SIG-M5 treated with dmso at 0.1 percent for 504 hours (cell line): ENCODE measurements around the gene GRIK2.
A peak's percentile ranks its signal among the peaks of the same experiment; 100 is the strongest.
"Not testable (repeated sequence)": the region's sequence is repeated elsewhere in the genome, so short reads cannot be mapped to it uniquely, and the experiment has no call there.

ENCODE experiments used
- DNase-seq: peaks from one replicate; lab custom pipeline; 2025; ENCODE audit not compliant: unreplicated experiment; lab: John Stamatoyannopoulos, UW

The GRIK2 gene

GRCh38 chr6:101980924-101981323 is 587.4 kb downstream of the GRIK2 start:
- no peak for DNase-seq

GRCh38 chr6:101986476-101986875 is 593.0 kb downstream of the GRIK2 start:
- no peak for DNase-seq

GRCh38 chr6:101992286-101992685 is 598.8 kb downstream of the GRIK2 start:
- no peak for DNase-seq

DNA sequence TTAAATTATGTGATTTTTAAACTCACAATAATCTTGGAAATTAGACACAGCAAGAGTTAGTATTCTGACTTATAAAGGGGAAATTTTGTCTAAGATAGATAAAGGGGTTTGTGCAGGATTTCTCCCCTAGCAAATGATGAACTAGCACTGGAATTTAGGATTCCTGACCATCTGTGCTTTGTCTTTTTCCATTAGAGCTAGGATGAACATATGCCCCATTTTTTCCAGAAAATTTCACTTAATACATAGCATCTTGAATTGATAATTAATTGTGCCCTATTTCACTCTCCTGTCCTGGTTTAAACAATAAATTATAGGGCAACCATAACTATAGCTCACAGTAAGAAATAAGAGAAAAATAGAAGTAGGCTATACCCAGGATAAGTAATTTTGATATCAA is 601.0 kb downstream of the GRIK2 start:
- no peak for DNase-seq

DNA sequence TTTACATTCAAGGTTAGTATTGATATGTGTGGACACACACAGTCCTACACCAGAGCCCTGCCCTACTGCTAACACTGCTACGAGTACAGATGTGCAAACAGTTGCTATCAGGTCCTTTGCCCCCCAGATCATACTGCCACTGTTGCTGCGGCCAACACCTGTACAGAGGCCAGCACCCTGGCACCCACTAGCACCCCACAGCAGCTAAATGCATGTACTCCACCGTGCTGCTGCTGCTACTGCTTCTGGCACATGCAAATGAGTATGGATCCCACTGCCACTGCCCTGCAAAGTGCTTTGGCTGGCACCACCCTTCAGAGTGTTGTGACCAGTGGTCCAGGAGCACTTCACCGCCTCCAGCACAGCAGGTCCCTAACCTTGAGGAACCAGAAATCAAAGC is 621.9 kb downstream of the GRIK2 start:
- no peak for DNase-seq

DNA sequence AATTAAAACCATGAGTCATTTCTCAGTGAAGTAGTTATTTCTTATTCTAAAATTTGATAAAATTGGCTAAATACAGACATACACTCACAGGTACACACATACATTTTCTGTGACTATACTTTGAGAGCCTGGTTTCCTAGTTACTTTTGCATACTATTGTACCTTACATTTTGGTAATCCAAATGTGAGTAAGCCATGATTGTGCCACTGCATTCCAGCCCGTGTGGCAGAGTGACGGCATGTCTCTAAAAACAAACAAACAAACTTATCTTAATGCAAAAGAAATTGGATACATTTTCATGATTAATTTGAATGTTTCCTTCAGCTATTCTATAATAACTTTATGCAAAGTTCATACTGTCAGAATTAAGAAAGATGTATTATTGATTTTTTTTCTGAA is 628.8 kb downstream of the GRIK2 start:
- DNase-seq = no peak

- DNase-seq = no peak
Observed at GRCh38 chr6:102022803-102023202, 629.3 kb downstream of the GRIK2 start.

DNA sequence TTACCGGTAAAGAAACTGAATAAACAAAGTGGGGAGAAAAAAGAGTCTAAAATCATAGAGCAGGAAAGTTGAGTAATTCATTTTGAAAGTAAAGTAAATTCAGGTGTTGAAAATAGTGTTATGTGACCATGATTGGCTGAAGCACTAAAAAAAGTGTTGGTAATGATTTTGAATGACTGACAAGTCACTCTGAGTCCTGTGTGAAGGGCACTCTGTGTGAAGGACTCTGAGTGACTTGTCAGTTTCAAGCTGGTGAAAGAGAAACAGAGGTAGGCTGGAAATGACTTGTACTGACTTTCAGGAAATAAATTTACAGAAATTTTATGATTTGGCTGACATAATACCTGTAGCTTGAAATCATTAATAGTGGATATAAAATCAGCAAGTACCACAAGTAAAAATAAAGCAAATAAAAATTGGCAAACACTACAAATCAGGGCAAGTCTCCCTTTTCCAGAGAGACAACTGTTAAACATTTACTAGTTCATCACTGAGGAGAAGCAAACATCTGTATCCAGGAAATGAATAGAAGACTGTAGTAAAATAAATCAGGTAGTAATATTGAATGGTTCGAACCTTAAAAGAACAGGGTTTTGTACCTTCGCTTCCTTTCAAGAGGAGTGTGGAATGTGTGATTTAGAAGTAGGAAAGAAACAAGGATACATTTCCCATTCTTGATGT is 630.6 kb downstream of the GRIK2 start:
- DNase-seq = no peak

DNA sequence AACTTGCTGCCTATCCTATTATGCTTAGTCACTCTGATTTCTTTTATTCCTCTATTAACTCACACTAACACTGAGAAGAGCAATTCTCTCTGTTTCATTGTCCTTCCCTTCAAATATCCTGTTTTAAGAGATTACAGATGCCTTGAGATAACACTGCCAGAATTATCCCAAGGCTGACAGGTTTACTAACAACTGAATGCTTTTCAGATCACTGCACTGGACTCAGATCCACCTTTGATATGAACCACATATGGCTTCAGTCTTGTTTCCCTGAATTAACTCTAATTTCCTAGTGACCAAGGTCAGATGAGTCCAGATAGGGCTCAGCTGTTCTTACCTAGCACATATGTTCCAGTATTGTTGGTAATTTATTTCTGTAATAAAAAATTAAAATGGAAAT is 633.1 kb downstream of the GRIK2 start:
- DNase-seq = no peak

GRCh38 chr6:102028176-102028575 is 634.7 kb downstream of the GRIK2 start:
- DNase-seq = no peak

DNA sequence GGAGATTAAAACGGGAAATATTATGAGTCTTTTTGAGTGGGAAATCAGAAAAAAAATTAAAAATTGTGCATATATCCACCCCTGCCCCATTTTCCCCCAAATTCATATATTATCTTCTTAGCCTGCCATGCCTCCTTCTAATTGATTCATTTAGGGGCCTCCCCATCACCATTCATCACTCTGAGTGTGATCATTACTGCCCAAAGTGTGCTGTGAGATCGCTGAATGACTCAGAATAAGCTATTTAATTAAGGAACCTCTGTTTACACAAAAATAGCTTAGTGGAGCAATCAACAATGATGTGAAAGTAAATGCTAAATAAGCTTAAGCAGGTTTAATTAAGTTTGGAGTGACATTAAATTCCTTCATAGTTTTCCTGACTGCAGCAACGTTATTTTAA is 645.5 kb downstream of the GRIK2 start:
- no peak for DNase-seq

DNA sequence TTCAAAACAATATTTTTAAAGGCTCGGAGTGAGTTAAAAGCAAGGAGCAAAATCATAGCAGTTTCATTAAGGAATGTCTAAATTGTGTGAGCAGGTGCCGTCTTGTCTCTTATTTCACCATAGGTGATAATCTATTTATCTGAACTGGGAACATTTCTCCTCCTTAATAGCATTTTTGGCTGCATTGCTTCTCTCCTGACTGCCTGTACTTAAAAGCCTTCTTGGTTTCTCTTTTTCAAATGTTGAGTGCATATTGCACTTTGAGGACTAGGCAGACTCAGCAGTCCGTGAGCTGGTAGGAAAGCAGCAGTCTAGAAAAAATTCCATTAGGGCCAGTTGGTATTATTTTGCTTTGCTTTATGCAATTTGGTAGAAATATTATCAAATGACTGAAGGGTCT is 645.9 kb downstream of the GRIK2 start:
- no peak for DNase-seq

DNA sequence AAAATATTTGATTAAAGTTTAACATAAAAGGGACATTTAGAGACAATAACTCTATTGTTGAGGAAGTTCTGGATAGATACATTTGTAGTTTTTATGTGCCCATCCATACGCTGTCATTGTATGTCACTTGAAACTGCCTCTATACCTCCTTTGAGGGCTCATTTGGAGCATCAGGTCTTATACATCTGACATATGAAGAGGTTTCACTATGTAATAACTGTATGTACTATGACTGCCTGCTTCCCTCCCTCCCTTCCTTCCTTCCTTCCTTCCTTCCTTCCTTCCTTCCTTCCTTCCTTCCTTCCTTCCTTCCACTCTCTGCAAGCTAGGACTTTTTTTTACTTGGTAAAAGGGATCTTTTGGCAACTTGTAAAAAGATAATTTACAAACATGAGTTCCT is 657.5 kb downstream of the GRIK2 start:
- DNase-seq = no peak

- DNase-seq = no peak
Observed at GRCh38 chr6:102051720-102052119, 658.2 kb downstream of the GRIK2 start.

- DNase-seq = no peak
Observed at GRCh38 chr6:102064142-102064541, 670.6 kb downstream of the GRIK2 start.

DNA sequence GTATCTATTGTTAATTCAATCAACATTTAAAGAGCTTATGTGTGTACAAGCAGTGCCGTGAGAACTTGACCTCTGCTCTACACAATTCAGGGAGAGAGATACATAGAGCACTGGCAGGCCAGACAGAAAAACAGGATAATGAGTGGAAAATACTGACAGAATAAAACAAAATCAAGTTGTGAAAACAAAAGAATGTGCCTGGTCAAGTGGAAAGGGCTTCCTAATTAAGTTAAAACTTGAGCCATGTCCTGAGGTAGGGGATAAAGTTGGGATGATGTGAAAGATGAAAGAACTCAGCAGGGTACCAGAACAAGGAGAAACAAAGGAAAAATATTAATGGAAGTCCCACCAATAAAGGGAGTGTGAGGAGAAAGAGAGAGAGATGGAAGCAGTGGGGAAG is 672.8 kb downstream of the GRIK2 start:
- no peak for DNase-seq

GRCh38 chr6:102068349-102068929 is 674.9 kb downstream of the GRIK2 start:
- no peak for DNase-seq

- peak; percentile 2 for DNase-seq
Observed at GRCh38 chr6:102075539-102075938, 682.0 kb downstream of the GRIK2 start.

GRCh38 chr6:102085257-102085656 is 691.7 kb downstream of the GRIK2 start:
- no peak for DNase-seq

- DNase-seq = not testable (repeated sequence)
Observed at GRCh38 chr6:102088160-102088559, 694.7 kb downstream of the GRIK2 start.

DNA sequence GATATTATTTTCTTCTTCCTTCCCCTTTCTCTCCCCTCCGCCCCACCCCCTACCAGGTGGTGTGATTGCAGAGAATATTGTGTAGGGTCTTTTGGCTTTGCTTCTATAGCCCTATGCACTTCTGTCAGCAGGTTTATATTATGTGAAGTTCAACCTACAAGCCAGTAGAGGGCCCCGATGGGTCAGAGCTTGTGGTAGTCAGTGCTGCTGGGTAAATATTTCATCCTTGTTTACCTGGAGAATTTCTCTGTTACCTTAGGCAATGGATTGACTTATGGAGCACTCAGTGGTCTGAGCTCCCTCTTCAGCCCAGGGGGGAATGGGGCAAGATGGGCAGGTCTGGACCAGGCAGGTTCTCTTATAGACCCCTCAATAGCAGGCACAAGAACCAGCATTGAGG is 720.9 kb downstream of the GRIK2 start:
- peak; percentile 8 for DNase-seq

GRCh38 chr6:102115911-102116310 is 722.4 kb downstream of the GRIK2 start:
- DNase-seq = no peak

DNA sequence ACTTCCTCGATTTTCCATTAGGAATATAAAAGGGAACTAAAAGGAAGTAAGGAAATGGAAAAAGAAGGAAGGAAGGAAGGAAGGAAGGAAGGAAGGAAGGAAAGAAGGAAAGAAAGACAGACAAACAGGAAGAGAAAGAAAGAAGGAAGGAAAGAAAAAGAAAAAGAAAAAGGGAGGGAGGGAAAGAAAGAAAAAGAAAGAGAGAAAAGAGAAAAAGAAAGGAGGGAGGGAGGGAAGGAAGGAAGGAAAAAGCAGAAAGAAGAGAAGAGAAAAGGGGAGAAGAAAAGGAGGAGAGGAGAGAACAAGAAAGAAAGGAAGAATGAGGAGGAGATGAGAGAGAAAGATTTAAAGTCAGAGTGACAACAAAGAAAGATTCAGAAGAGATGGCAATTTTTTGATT is 724.5 kb downstream of the GRIK2 start:
- no peak for DNase-seq
